ENCODE results near the gene CYP2D6.

DNA sequence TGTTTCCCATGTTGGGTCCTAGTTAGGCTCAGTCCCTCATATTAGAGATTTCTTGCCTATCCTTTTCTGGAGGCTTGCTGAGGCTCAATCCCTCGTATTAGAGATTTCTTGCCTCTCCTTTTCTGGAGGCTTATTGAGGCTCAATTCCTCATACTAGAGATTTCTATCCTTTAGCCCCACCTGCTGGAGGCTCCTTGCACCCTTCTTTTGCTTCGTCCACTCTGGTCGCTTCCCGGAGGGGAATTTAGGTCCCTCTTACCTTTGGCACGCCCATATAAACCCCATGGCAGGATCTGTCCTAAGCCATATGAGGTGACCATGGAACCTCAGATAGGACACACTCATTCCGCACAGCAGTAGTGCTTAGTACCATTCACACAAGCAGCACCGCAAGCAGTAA is 15.9 kb downstream of the CYP2D6 start:
- TF ChIP-seq EZH2 (IDR thresholded peaks at IDR 0.05; ENCODE audit: insufficient read depth, low read length) = no peak
- TF ChIP-seq, protein P1, sequence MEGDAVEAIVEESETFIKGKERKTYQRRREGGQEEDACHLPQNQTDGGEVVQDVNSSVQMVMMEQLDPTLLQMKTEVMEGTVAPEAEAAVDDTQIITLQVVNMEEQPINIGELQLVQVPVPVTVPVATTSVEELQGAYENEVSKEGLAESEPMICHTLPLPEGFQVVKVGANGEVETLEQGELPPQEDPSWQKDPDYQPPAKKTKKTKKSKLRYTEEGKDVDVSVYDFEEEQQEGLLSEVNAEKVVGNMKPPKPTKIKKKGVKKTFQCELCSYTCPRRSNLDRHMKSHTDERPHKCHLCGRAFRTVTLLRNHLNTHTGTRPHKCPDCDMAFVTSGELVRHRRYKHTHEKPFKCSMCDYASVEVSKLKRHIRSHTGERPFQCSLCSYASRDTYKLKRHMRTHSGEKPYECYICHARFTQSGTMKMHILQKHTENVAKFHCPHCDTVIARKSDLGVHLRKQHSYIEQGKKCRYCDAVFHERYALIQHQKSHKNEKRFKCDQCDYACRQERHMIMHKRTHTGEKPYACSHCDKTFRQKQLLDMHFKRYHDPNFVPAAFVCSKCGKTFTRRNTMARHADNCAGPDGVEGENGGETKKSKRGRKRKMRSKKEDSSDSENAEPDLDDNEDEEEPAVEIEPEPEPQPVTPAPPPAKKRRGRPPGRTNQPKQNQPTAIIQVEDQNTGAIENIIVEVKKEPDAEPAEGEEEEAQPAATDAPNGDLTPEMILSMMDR (IDR thresholded peaks at IDR 0.05; ENCODE audit: insufficient read depth, low read depth, low read length) = peak; percentile 18

Data from astrocyte (in vitro differentiated cells and primary cell).